ENCODE results near the gene CRIP2.

The CRIP2 gene

GRCh38 chr14:105474483-105475268 is at the start of gene CRIP2:
CRIP2 (plus strand) TSS chr14:105474821; CDS start chr14:105474863, 42 bp downstream.
- peak in 7 of 56 donors; percentile 28 to 57 (median 40) for DNase-seq

GRCh38 chr14:105424861-105425260 is 49.8 kb upstream of the CRIP2 start:
- DNase-seq = no peak

- DNase-seq = no peak
Measured at GRCh38 chr14:105425823-105426247, 48.8 kb upstream of the CRIP2 start.

- no peak for DNase-seq
Measured at GRCh38 chr14:105426416-105427130, 48.0 kb upstream of the CRIP2 start.

GRCh38 chr14:105427412-105427811 is 47.2 kb upstream of the CRIP2 start:
- no peak for DNase-seq

- no peak for DNase-seq
Measured at GRCh38 chr14:105427936-105428485, 46.6 kb upstream of the CRIP2 start.

GRCh38 chr14:105430042-105430441 is 44.6 kb upstream of the CRIP2 start:
- no peak for DNase-seq

GRCh38 chr14:105430565-105430964 is 44.1 kb upstream of the CRIP2 start:
- DNase-seq = peak in 2 of 56 donors; percentile 26 to 31

- no peak for DNase-seq
Measured at GRCh38 chr14:105431256-105431655, 43.4 kb upstream of the CRIP2 start.

GRCh38 chr14:105432657-105433056 is 42.0 kb upstream of the CRIP2 start:
- DNase-seq = no peak

GRCh38 chr14:105433161-105433605 is 41.4 kb upstream of the CRIP2 start:
- no peak for DNase-seq

- no peak for DNase-seq
Measured at GRCh38 chr14:105436402-105436801, 38.2 kb upstream of the CRIP2 start.

GRCh38 chr14:105436891-105437722 is 37.5 kb upstream of the CRIP2 start:
- DNase-seq = no peak

- no peak for DNase-seq
Measured at GRCh38 chr14:105437723-105438500, 36.7 kb upstream of the CRIP2 start.

- DNase-seq = no peak
Measured at GRCh38 chr14:105439179-105439578, 35.4 kb upstream of the CRIP2 start.

GRCh38 chr14:105439710-105440553 is 34.7 kb upstream of the CRIP2 start:
- DNase-seq = peak in 7 of 56 donors; percentile 20 to 36 (median 29)

- no peak for DNase-seq
Measured at GRCh38 chr14:105440554-105440900, 34.1 kb upstream of the CRIP2 start.

GRCh38 chr14:105440992-105441391 is 33.6 kb upstream of the CRIP2 start:
- no peak for DNase-seq

GRCh38 chr14:105442125-105442524 is 32.5 kb upstream of the CRIP2 start:
- no peak for DNase-seq

GRCh38 chr14:105442834-105443233 is 31.8 kb upstream of the CRIP2 start:
- DNase-seq = no peak

Data from amygdala (tissue), 56 donors.